ENCODE measurements around the gene ZNF285. TPM values are rescaled to one million over a fixed set of nuclear protein-coding genes. Genes with fewer than 3 reads are reported as not detected.

ZNF285 gene
- total RNA-seq, 1 donor from 2014 or later = 0.70 TPM

Other genes with a start within 250 kb of the ZNF285 start
- gene ZNF226, start 236.5 kb downstream of the ZNF285 start, total RNA-seq = 8.3 TPM
- gene ZNF227, start 189.1 kb downstream of the ZNF285 start, total RNA-seq = 6.0 TPM
- not detected for gene ZNF233, start 141.7 kb downstream of the ZNF285 start, total RNA-seq
- gene ZNF235, start 96.6 kb downstream of the ZNF285 start, total RNA-seq = 2.5 TPM
- 1.1 TPM for gene ZNF112, start 44.9 kb downstream of the ZNF285 start, total RNA-seq
- gene ZNF229, start 46.9 kb upstream of the ZNF285 start, total RNA-seq = 1.2 TPM
- gene ZNF180, start 98.9 kb upstream of the ZNF285 start, total RNA-seq = 4.3 TPM
- gene CEACAM20, start 128.1 kb upstream of the ZNF285 start, total RNA-seq = not detected
- gene IGSF23, start 212.0 kb upstream of the ZNF285 start, total RNA-seq = 7.0 TPM
- 29.6 TPM for gene PVR, start 242.3 kb upstream of the ZNF285 start, total RNA-seq

All from left lobe of liver (tissue), 1 donor.